HepG2 (cell line): Measurements from ENCODE around the gene MAP3K2. TPM values are rescaled to one million over a fixed set of nuclear protein-coding genes. Genes with fewer than 3 reads are reported as not detected.
A peak's percentile ranks its signal among the peaks of the same experiment; 100 is the strongest.

Experiments used
- ATM ChIP-seq: fragments of 450-650 bp; IDR thresholded peaks from 2 replicates; pipeline ENCODE4 v1.7.1; 2017; ENCODE audit warnings: mild to moderate bottlenecking, borderline replicate concordance
- CCAR2 ChIP-seq: fragments of 200-400 bp; formaldehyde crosslinking; optimal IDR thresholded peaks from 2 replicates; pipeline ENCODE3; 2018; ENCODE audit warnings: low read depth, mild to moderate bottlenecking, low read length, moderate library complexity
- HOXD1 ChIP-seq: sonication (generic); formaldehyde crosslinking; IDR thresholded peaks from 2 replicates; pipeline ENCODE4 v1.5.0; 2020; ENCODE audit warnings: missing genetic modification reagents
- KAT8 ChIP-seq: IDR thresholded peaks from 2 replicates; pipeline ENCODE4 v1.6.1; 2016; ENCODE audit warnings: missing genetic modification reagents, missing compliant biosample characterization
- LCORL ChIP-seq, 2 experiments: fragments of 450-650 bp in 1 of 2; sonication (generic) in 1 of 2; formaldehyde crosslinking in 1 of 2; IDR thresholded peaks; 2 replicates each; pipeline versions ENCODE4 v1.5.0 to v1.6.1; 2017 to 2020; ENCODE audit warnings: antibody characterized with exemption in 1 of 2, missing genetic modification reagents in 1 of 2
- MIXL1 ChIP-seq: IDR thresholded peaks from 2 replicates; pipeline ENCODE4 v1.6.1; 2016
- PRMT3 ChIP-seq: sonication (generic); formaldehyde crosslinking; IDR thresholded peaks from 2 replicates; pipeline ENCODE4 v1.8.1; 2022; ENCODE audit warnings: low read depth, mild to moderate bottlenecking, moderate library complexity, missing genetic modification reagents, borderline replicate concordance
- RAD51 ChIP-seq: fragments of 450-650 bp; IDR thresholded peaks from 2 replicates; pipeline ENCODE4 v1.6.1; 2016; ENCODE audit warnings: borderline replicate concordance
- STAT6 ChIP-seq: sonication (generic); formaldehyde crosslinking; IDR thresholded peaks from 2 replicates; pipeline ENCODE4 v1.4.0; 2020; ENCODE audit warnings: missing genetic modification reagents, mild to moderate bottlenecking, borderline replicate concordance
- TAF15 ChIP-seq: fragments of 200-400 bp; formaldehyde crosslinking; IDR thresholded peaks from one replicate; pipeline ENCODE4 v1.6.1; 2018; ENCODE audit warnings: mild to moderate bottlenecking, low read depth, low read length; ENCODE audit not compliant: poor library complexity, severe bottlenecking
- ZBTB42 ChIP-seq: sonication (generic); formaldehyde crosslinking; IDR thresholded peaks from 2 replicates; pipeline ENCODE4 v1.5.0; 2020; ENCODE audit warnings: mild to moderate bottlenecking, missing genetic modification reagents
- ZBTB49 ChIP-seq: sonication (generic); formaldehyde crosslinking; IDR thresholded peaks from 2 replicates; pipeline ENCODE4 v1.4.0; 2020; ENCODE audit warnings: missing genetic modification reagents, borderline replicate concordance
- ZEB1 ChIP-seq: IDR thresholded peaks from 2 replicates; pipeline ENCODE4 v1.6.1; 2012; ENCODE audit warnings: mild to moderate bottlenecking, low read depth, inconsistent platforms; ENCODE audit not compliant: insufficient replicate concordance
- ZIK1 ChIP-seq: sonication (generic); formaldehyde crosslinking; IDR thresholded peaks from 2 replicates; pipeline ENCODE4 v1.5.0; 2020; ENCODE audit warnings: mild to moderate bottlenecking, low read depth, missing genetic modification reagents, borderline replicate concordance
- ZNF121 ChIP-seq: sonication (generic); formaldehyde crosslinking; IDR thresholded peaks from 2 replicates; pipeline ENCODE4 v1.5.0; 2020; ENCODE audit warnings: mild to moderate bottlenecking, missing genetic modification reagents
- ZNF235 ChIP-seq: sonication (generic); formaldehyde crosslinking; IDR thresholded peaks from 2 replicates; pipeline ENCODE4 v1.8.1; 2023; ENCODE audit warnings: mild to moderate bottlenecking, missing genetic modification reagents, borderline replicate concordance
- ZNF274 ChIP-seq: sonication (generic); formaldehyde crosslinking; IDR thresholded peaks from 2 replicates; pipeline ENCODE4 v1.5.1; 2020; ENCODE audit warnings: mild to moderate bottlenecking, missing genetic modification reagents
- ZNF362 ChIP-seq: sonication (generic); formaldehyde crosslinking; IDR thresholded peaks from 2 replicates; pipeline ENCODE4 v1.4.0; 2020; ENCODE audit warnings: missing genetic modification reagents, mild to moderate bottlenecking, borderline replicate concordance
- ZNF484 ChIP-seq: sonication (generic); formaldehyde crosslinking; IDR thresholded peaks from 2 replicates; pipeline ENCODE4 v1.5.1; 2020; ENCODE audit warnings: mild to moderate bottlenecking, low read depth, missing genetic modification reagents, borderline replicate concordance
- ZNF678 ChIP-seq: sonication (generic); formaldehyde crosslinking; IDR thresholded peaks from 2 replicates; pipeline ENCODE4 v1.4.0; 2020; ENCODE audit warnings: mild to moderate bottlenecking, missing genetic modification reagents
- ZNF691 ChIP-seq: sonication (generic); formaldehyde crosslinking; IDR thresholded peaks from 2 replicates; pipeline ENCODE4 v1.4.0; 2020; ENCODE audit warnings: missing genetic modification reagents, low read depth, mild to moderate bottlenecking, borderline replicate concordance
- ZNF777 ChIP-seq: sonication (generic); formaldehyde crosslinking; IDR thresholded peaks from 2 replicates; pipeline ENCODE4 v1.4.0; 2020; ENCODE audit warnings: missing genetic modification reagents
- polyA plus RNA-seq, 8 experiments: library from polyadenylated mRNA; depleted of rRNA in 3 of 8; stranded (reverse) in 7 of 8; unstranded in 1 of 8; fragments of >200 nt; fragmentation: Illumina TruSeq in 4 of 8; extraction: Trizol in 4 of 8; gene quantifications; 2 replicates each; pipeline versions ENCODE4 v1.2.1 to v1.2.3, GENCODE V29; 2011 to 2016; ENCODE audit warnings: low read depth in 4 of 8, missing spikeins in 1 of 8, mixed read lengths in 1 of 8; ENCODE audit not compliant: insufficient read depth in 1 of 8
- total RNA-seq, 5 experiments: library from RNA; depleted of rRNA; stranded (reverse); fragments of >200 nt; fragmentation: Illumina TruSeq; extraction: Trizol; gene quantifications; 2 replicates each; pipeline ENCODE4 v1.2.3, GENCODE V29; 2016; ENCODE audit warnings: low read depth in 1 of 5

Gene MAP3K2
- total and polyA plus RNA-seq, 2 of the 13 experiments (the other 11 are each of a cell fraction or from before 2014, with no cell fraction given): 12.2 to 37.2 TPM

- no peak for TF ChIP-seq ZNF362 (CRISPR knock-in tag)
- no peak for TF ChIP-seq PRMT3 (CRISPR knock-in tag)
- no peak for TF ChIP-seq CCAR2
- TF ChIP-seq ZBTB42 (CRISPR knock-in tag): no peak
- no peak for TF ChIP-seq ATM
- no peak for TF ChIP-seq ZNF777 (CRISPR knock-in tag)
- no peak for TF ChIP-seq ZIK1 (CRISPR knock-in tag)
- TF ChIP-seq RAD51: no peak
- no peak for TF ChIP-seq TAF15
- 0 out of 2 replicates have a peak, but pooled peaks have one; percentile 13 for TF ChIP-seq KAT8 (CRISPR knock-in tag)
- no peak for TF ChIP-seq ZNF121 (CRISPR knock-in tag)
- no peak for TF ChIP-seq ZBTB49 (CRISPR knock-in tag)
- TF ChIP-seq ZNF484 (CRISPR knock-in tag): no peak
- TF ChIP-seq STAT6 (CRISPR knock-in tag): no peak
- TF ChIP-seq ZNF274 (CRISPR knock-in tag): no peak
- TF ChIP-seq ZNF691 (CRISPR knock-in tag): no peak
- TF ChIP-seq ZNF235: no peak
- no peak for TF ChIP-seq MIXL1 (CRISPR knock-in tag)
- TF ChIP-seq HOXD1: no peak
- TF ChIP-seq ZEB1: no peak
- no peak for TF ChIP-seq LCORL (IDR thresholded peaks at IDR 0.05)
- 0 out of 2 replicates have a peak, but pooled peaks have one; percentile 26 for TF ChIP-seq LCORL (CRISPR knock-in tag; IDR thresholded peaks at IDR 0.05)
- no peak for TF ChIP-seq ZNF678
These were observed 23.3 kb upstream of the MAP3K2 start (continued) for GRCh38 chr2:127410871-127411652.
